ENCODE measurements around the gene FTH1.

DNA sequence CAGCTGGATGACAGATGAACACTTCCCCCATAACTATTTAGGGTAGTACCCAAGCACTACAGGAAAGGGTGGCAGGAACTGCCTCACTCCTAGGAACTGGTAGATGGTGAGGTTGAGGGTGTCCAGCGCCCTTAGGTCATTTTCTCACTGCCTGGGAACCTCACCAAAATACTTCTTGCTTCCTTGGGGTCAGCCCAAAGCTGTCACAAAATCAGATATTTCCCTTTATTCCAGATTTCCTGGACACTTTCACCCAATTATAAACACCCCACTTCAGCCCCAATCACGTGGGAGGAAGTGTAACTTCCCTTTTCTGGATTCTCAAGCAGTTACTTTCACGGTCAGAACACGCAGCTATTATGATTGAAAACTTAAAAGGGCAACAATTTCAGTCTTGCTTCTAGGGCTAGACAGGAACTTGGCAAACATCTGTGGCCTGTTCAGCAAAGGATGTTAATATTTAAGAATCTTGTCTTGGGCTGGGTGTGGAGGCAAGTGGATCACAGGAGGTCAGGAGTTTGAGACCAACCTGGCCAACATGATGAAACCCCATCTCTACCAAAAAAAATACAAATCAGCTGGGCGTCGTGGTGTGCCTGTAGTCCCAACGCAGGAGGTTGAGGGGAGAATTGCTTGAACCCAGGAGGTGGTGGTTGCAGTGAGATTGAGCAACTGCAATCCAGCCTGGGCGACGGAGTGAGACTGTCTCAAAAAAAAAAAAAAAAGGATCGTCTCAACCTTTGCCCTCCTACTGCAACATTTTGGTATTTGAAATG, 4.0 kb downstream of the FTH1 start:
- TF ChIP-seq GABPA (IDR thresholded peaks at IDR 0.05 in 1 of 2, conservative IDR thresholded peaks at IDR 0.05 in 1 of 2), result no peak
- TF ChIP-seq, protein P1, sequence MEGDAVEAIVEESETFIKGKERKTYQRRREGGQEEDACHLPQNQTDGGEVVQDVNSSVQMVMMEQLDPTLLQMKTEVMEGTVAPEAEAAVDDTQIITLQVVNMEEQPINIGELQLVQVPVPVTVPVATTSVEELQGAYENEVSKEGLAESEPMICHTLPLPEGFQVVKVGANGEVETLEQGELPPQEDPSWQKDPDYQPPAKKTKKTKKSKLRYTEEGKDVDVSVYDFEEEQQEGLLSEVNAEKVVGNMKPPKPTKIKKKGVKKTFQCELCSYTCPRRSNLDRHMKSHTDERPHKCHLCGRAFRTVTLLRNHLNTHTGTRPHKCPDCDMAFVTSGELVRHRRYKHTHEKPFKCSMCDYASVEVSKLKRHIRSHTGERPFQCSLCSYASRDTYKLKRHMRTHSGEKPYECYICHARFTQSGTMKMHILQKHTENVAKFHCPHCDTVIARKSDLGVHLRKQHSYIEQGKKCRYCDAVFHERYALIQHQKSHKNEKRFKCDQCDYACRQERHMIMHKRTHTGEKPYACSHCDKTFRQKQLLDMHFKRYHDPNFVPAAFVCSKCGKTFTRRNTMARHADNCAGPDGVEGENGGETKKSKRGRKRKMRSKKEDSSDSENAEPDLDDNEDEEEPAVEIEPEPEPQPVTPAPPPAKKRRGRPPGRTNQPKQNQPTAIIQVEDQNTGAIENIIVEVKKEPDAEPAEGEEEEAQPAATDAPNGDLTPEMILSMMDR (IDR thresholded peaks at IDR 0.05; ENCODE audit: low read depth, low read length, missing input control), result no peak
- TF ChIP-seq NR2F2 (IDR thresholded peaks at IDR 0.05), result peak; percentile 9
- TF ChIP-seq, protein P2, sequence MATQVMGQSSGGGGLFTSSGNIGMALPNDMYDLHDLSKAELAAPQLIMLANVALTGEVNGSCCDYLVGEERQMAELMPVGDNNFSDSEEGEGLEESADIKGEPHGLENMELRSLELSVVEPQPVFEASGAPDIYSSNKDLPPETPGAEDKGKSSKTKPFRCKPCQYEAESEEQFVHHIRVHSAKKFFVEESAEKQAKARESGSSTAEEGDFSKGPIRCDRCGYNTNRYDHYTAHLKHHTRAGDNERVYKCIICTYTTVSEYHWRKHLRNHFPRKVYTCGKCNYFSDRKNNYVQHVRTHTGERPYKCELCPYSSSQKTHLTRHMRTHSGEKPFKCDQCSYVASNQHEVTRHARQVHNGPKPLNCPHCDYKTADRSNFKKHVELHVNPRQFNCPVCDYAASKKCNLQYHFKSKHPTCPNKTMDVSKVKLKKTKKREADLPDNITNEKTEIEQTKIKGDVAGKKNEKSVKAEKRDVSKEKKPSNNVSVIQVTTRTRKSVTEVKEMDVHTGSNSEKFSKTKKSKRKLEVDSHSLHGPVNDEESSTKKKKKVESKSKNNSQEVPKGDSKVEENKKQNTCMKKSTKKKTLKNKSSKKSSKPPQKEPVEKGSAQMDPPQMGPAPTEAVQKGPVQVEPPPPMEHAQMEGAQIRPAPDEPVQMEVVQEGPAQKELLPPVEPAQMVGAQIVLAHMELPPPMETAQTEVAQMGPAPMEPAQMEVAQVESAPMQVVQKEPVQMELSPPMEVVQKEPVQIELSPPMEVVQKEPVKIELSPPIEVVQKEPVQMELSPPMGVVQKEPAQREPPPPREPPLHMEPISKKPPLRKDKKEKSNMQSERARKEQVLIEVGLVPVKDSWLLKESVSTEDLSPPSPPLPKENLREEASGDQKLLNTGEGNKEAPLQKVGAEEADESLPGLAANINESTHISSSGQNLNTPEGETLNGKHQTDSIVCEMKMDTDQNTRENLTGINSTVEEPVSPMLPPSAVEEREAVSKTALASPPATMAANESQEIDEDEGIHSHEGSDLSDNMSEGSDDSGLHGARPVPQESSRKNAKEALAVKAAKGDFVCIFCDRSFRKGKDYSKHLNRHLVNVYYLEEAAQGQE (IDR thresholded peaks at IDR 0.05), result no peak
- TF ChIP-seq RAD21 (IDR thresholded peaks at IDR 0.05), result no peak
- TF ChIP-seq, protein P3, sequence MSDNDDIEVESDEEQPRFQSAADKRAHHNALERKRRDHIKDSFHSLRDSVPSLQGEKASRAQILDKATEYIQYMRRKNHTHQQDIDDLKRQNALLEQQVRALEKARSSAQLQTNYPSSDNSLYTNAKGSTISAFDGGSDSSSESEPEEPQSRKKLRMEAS (IDR thresholded peaks at IDR 0.05), result peak; percentile 39
- TF ChIP-seq YY1 (IDR thresholded peaks at IDR 0.05), result no peak
- no peak for TF ChIP-seq EGR1 (IDR thresholded peaks at IDR 0.05; ENCODE audit: low read depth in 2 of 2)
- no peak for TF ChIP-seq FOXA1 (IDR thresholded peaks at IDR 0.05)
- no peak for TF ChIP-seq TAF1 (conservative IDR thresholded peaks at IDR 0.05)
